Progenitor cell of endocrine pancreas (in vitro differentiated cells): Measurements from ENCODE around the gene PPP2R2C. TPM values are rescaled to one million over a fixed set of nuclear protein-coding genes. Genes with fewer than 3 reads are reported as not detected.

Source experiments
- DNase-seq: peaks from one replicate; pipeline ENCODE4 v3.0.0; 2021; ENCODE audit warnings: low spot score; ENCODE audit not compliant: unreplicated experiment
- H3K27ac Mint-ChIP-seq: 2 replicates; pipeline ENCODE4 v1.8.0; 2021; ENCODE audit warnings: mild to moderate bottlenecking, moderate library complexity, mixed read lengths
- H3K27me3 Mint-ChIP-seq: 2 replicates; pipeline ENCODE4 v1.8.0; 2021; ENCODE audit warnings: mixed read lengths
- H3K36me3 Mint-ChIP-seq: 2 replicates; pipeline ENCODE4 v1.8.0; 2022; ENCODE audit warnings: mixed read lengths; ENCODE audit not compliant: insufficient read depth
- H3K4me1 Mint-ChIP-seq: 2 replicates; pipeline ENCODE4 v1.8.0; 2021; ENCODE audit warnings: low read depth, mixed read lengths
- H3K4me3 Mint-ChIP-seq: 2 replicates; pipeline ENCODE4 v1.8.0; 2021; ENCODE audit warnings: low read depth, mild to moderate bottlenecking, moderate library complexity, mixed read lengths
- H3K9me3 Mint-ChIP-seq: 2 replicates; pipeline ENCODE4 v1.8.0; 2021; ENCODE audit warnings: low read depth, mixed read lengths
- CTCF ChIP-seq: fragments of 200-600 bp; sonication (generic); IDR thresholded peaks from one replicate; pipeline ENCODE4 v1.5.0; 2021; ENCODE audit warnings: antibody characterized with exemption, mild to moderate bottlenecking; ENCODE audit not compliant: unreplicated experiment
- total RNA-seq: library from RNA; stranded (reverse); gene quantifications from 2 replicates; pipeline ENCODE4 v1.2.1, GENCODE V29; 2021

The PPP2R2C gene
- total RNA-seq, 1 donor from 2014 or later, result 0.19 TPM

GRCh38 chr4:6446130-6446482, 26.3 kb downstream of the PPP2R2C start:
- Mint-ChIP-seq H3K27ac (no peak overlapping the region), H3K27me3 (peaks cover 22% of the 10 kb centered on the region)

DNA sequence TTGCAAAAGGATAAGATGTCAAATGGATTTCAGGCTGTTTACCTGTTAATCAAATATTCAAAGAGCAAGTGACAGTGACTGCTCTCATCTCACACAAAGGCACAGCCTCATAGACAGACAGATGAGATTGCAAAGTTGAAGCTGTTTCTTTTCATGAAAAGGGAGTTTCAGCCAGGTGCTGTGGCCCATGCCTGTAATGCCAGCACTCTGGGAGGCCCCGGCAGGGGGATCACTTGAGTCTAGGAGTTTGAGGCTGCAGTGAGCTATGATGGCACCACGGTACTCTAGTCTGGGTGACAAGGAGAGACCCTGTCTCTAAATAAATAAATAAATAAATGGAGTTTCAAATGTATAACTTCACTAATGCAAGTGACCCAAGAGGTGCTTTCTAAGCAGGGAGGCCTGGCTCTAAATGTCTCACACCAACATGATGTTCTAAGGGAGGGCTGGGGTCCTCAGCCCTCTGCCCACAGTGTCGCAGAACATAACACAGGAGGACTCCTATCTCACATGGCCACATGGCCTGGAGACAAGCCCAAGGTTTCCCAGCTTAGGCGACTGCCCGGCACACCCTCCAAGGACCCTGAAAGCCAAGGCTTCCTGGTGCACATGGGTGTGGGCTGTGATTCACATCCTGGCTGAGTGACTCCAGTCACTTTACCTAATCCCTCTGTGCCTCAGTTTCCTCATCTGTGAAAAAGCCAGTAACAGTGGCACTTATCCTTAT, 26.8 kb downstream of the PPP2R2C start:
- peaks cover 18% of the 10 kb centered on the region for H3K27me3 Mint-ChIP-seq

More at GRCh38 chr4:6446130-6446482, 26.3 kb downstream of the PPP2R2C start:
- Mint-ChIP-seq H3K4me3 (no peak overlapping the region), H3K36me3 (no peaks in the 10 kb centered on the region), H3K4me1 (peaks cover 2% of the 10 kb centered on the region), H3K9me3 (no peaks in the 10 kb centered on the region)
- TF ChIP-seq CTCF, result no peak
- no peak for DNase-seq

DNA sequence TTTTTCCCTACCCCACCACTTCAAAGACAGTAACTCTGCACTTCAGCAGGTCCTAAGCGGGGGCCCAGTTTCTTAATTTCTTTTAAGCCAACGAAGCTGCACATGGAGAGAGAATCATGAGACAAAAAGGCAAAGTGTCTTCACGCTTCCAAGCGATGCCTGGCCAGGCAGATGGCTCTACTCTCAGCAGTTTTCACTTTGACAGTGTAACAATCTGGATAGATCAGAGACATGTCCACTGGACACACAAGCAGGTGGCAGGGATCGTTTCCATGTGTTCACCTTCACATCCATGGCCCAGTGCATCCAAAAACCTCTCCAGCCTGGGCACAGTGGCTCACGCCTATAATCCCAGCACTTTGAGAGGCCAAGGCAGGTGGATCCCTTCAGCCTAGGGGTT, 27.8 kb downstream of the PPP2R2C start:
- TF ChIP-seq CTCF, result no peak
- Mint-ChIP-seq H3K27ac (no peak overlapping the region), H3K9me3 (no peaks in the 10 kb centered on the region), H3K27me3 (peaks cover 19% of the 10 kb centered on the region), H3K36me3 (no peaks in the 10 kb centered on the region), H3K4me1 (peaks cover 2% of the 10 kb centered on the region), H3K4me3 (no peak overlapping the region)
- DNase-seq, result no peak

More for the DNA sequence above, 26.8 kb downstream of the PPP2R2C start:
- H3K27ac Mint-ChIP-seq, result no peak overlapping the region
- no peak overlapping the region for H3K4me3 Mint-ChIP-seq
- no peak for TF ChIP-seq CTCF
- DNase-seq, result no peak
- H3K36me3 Mint-ChIP-seq, result no peaks in the 10 kb centered on the region
- H3K4me1 Mint-ChIP-seq, result peaks cover 2% of the 10 kb centered on the region
- no peaks in the 10 kb centered on the region for H3K9me3 Mint-ChIP-seq

DNA sequence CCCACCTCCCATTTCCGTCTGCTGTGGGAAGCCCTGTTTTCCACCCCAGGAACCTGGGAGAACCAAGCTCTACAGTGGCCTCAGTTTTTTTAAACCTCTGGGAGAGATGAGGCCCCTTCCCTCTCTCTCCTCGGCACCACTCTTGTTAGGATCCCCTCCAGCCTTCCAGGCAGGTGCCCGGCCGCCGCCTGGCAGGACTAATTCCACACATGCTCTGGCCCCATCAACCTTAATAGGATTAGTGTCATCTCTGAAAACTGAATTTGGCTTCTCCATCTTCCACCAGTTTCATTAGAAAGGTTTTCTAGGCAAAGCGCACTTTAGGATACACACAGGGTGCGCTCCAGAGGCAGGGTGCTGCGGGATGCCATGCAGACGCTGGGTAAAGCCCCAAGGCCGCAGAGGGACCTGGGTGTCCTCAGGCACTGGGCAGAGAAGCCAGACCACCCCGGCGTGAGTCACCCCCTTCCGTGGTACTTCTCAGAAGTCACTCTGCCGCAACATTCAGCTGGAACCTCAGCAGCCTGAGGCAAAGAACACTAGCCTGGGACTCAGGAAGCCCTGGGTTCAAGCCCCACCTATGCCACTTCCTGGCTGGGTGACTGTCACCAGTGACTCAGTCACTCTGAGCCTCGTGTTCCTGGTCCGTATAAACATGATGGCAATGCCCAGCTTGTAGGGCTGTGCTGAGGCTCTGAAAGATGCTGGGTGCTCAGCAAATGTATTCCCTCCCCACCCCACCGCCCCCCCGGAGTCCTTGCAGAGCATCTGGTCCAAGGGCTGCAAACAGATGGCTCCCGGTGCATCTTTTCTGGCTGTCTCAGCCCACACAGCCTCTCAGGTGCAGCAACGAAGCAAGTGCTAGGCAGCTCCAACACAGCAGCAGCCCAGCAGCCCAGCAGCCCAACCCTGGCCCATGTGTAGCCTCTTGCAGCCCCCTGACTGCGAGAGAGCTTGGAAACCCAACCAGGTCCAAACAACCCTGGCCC, 29.1 kb downstream of the PPP2R2C start:
- Mint-ChIP-seq H3K4me3 (no peak overlapping the region), H3K36me3 (no peaks in the 10 kb centered on the region), H3K27ac (no peak overlapping the region), H3K27me3 (peaks cover 28% of the 10 kb centered on the region), H3K4me1 (peaks cover 2% of the 10 kb centered on the region), H3K9me3 (no peaks in the 10 kb centered on the region)
- TF ChIP-seq CTCF, result no peak
- DNase-seq, result no peak

GRCh38 chr4:6442555-6442954, 29.9 kb downstream of the PPP2R2C start:
- Mint-ChIP-seq H3K4me3 (no peak overlapping the region), H3K27me3 (peaks cover 25% of the 10 kb centered on the region), H3K4me1 (peaks cover under 1% of the 10 kb centered on the region), H3K36me3 (no peaks in the 10 kb centered on the region), H3K9me3 (no peaks in the 10 kb centered on the region), H3K27ac (no peak overlapping the region)
- no peak for DNase-seq
- TF ChIP-seq CTCF, result no peak
